Mesendoderm (in vitro differentiated cells): ENCODE results near the gene ADAMTS7.
"Not testable (repeated sequence)": the region's sequence is repeated elsewhere in the genome, so short reads cannot be mapped to it uniquely, and the experiment has no call there.

Experiments used
- DNase-seq: peaks from one replicate; pipeline ENCODE4 v3.0.0; 2013
- H2AK5ac ChIP-seq: 2 replicates; pipeline ENCODE4 v1.6.1; 2013; ENCODE audit warnings: low read length, inconsistent platforms
- H2BK120ac ChIP-seq: 2 replicates; pipeline ENCODE4 v1.6.1; 2013; ENCODE audit warnings: low read depth, mild to moderate bottlenecking, low read length, moderate library complexity, mixed read lengths
- H2BK15ac ChIP-seq: replicated peaks from 2 replicates; pipeline ENCODE4 v1.6.1; 2013; ENCODE audit warnings: low read depth, mild to moderate bottlenecking, moderate library complexity
- H2BK5ac ChIP-seq: 2 replicates; pipeline ENCODE4 v1.6.1; 2013; ENCODE audit warnings: low read length, inconsistent platforms
- H3K18ac ChIP-seq: 2 replicates; pipeline ENCODE4 v1.6.1; 2013; ENCODE audit warnings: mild to moderate bottlenecking, low read length, mixed read lengths
- H3K23ac ChIP-seq: one replicate; pipeline ENCODE4 v1.6.1; 2013; ENCODE audit warnings: low read length
- H3K27ac ChIP-seq: 2 replicates; pipeline ENCODE4 v1.5.1; 2013; ENCODE audit warnings: low read depth, mild to moderate bottlenecking, inconsistent platforms, low read length, moderate library complexity
- H3K27me3 ChIP-seq: 2 replicates; pipeline ENCODE4 v1.6.1; 2013; ENCODE audit warnings: low read length, control low read depth, mild to moderate bottlenecking, inconsistent platforms; ENCODE audit not compliant: insufficient read depth, poor library complexity
- H3K36me3 ChIP-seq: 2 replicates; pipeline ENCODE4 v1.6.1; 2013; ENCODE audit warnings: low read length, inconsistent platforms; ENCODE audit not compliant: control insufficient read depth, insufficient read depth
- H3K4ac ChIP-seq: one replicate; pipeline ENCODE4 v1.6.1; 2013; ENCODE audit warnings: low read depth, mild to moderate bottlenecking, low read length, moderate library complexity
- H3K4me1 ChIP-seq: 2 replicates; pipeline ENCODE4 v1.6.1; 2013; ENCODE audit warnings: low read depth, low read length, inconsistent platforms; ENCODE audit not compliant: control insufficient read depth
- H3K4me2 ChIP-seq: 2 replicates; pipeline ENCODE4 v1.6.1; 2013; ENCODE audit warnings: low read length
- H3K4me3 ChIP-seq: 2 replicates; pipeline ENCODE4 v1.5.1; 2013; ENCODE audit warnings: mild to moderate bottlenecking, low read length
- H3K56ac ChIP-seq: one replicate; pipeline ENCODE4 v1.6.1; 2013; ENCODE audit warnings: low read length
- H3K79me1 ChIP-seq: 2 replicates; pipeline ENCODE4 v1.6.1; 2013; ENCODE audit warnings: low read length, inconsistent platforms
- H3K79me2 ChIP-seq: 2 replicates; pipeline ENCODE4 v1.6.1; 2013; ENCODE audit warnings: mild to moderate bottlenecking, low read length; ENCODE audit not compliant: control insufficient read depth, insufficient read depth
- H3K9ac ChIP-seq: 2 replicates; pipeline ENCODE4 v1.6.1; 2013; ENCODE audit warnings: low read length, inconsistent platforms
- H4K5ac ChIP-seq: one replicate; pipeline ENCODE4 v1.6.1; 2013; ENCODE audit warnings: low read length
- H4K8ac ChIP-seq: one replicate; pipeline ENCODE4 v1.6.1; 2013; ENCODE audit warnings: low read depth, mild to moderate bottlenecking, control low read depth, low read length, moderate library complexity
- WGBS: extraction: QIAGEN DNeasy Blood & Tissue Kit; methylation state at CpG from one replicate; pipeline ENCODE4 v1.1.7; 2013; ENCODE audit warnings: low lambda C conversion rate, missing lambda C conversion rate; ENCODE audit not compliant: insufficient coverage; ENCODE audit errors: extremely low coverage; 5-methylcytosine and 5-hydroxymethylcytosine counted together

The ADAMTS7 gene

GRCh38 chr15:78773765-78774450, 37.4 kb downstream of the ADAMTS7 start:
- not testable (repeated sequence) for H3K18ac ChIP-seq, H2BK5ac ChIP-seq, H3K36me3 ChIP-seq, H3K4me2 ChIP-seq, H3K56ac ChIP-seq, H2BK15ac ChIP-seq, H2BK120ac ChIP-seq, H3K9ac ChIP-seq, H3K4ac ChIP-seq, H2AK5ac ChIP-seq, H3K4me1 ChIP-seq, H3K27me3 ChIP-seq, H3K23ac ChIP-seq, H3K79me2 ChIP-seq, H3K27ac ChIP-seq, H4K8ac ChIP-seq, H3K4me3 ChIP-seq, H4K5ac ChIP-seq, H3K79me1 ChIP-seq, DNase-seq
- no CpG with 5 or more reads among the region's 25 CpGs for WGBS

GRCh38 chr15:78772738-78773137, 38.5 kb downstream of the ADAMTS7 start:
- no peak overlapping the region for H3K4me2 ChIP-seq
- no peak overlapping the region for H2BK120ac ChIP-seq
- H2BK5ac ChIP-seq, result no peak overlapping the region
- H3K4me3 ChIP-seq, result no peak overlapping the region
- no peak overlapping the region for H2AK5ac ChIP-seq
- no peak overlapping the region for H2BK15ac ChIP-seq
- H3K18ac ChIP-seq, result no peak overlapping the region
- DNase-seq, result no peak
- no peaks in the 10 kb centered on the region for H3K79me2 ChIP-seq
- H3K27me3 ChIP-seq, result no peaks in the 10 kb centered on the region
- no peak overlapping the region for H3K27ac ChIP-seq
- no peak overlapping the region for H3K23ac ChIP-seq
- WGBS, result no CpG with 5 or more reads among the region's 11 CpGs
- H3K9ac ChIP-seq, result no peak overlapping the region
- no peaks in the 10 kb centered on the region for H3K36me3 ChIP-seq
- H3K4ac ChIP-seq, result no peak overlapping the region
- no peak overlapping the region for H4K8ac ChIP-seq
- peaks cover 3% of the 10 kb centered on the region for H3K4me1 ChIP-seq
- H4K5ac ChIP-seq, result no peak overlapping the region
- no peaks in the 10 kb centered on the region for H3K79me1 ChIP-seq
- H3K56ac ChIP-seq, result no peak overlapping the region

GRCh38 chr15:78771436-78772000, 39.7 kb downstream of the ADAMTS7 start:
- H4K5ac ChIP-seq, DNase-seq, H3K36me3 ChIP-seq, H3K9ac ChIP-seq, H3K4me2 ChIP-seq, H3K18ac ChIP-seq, H3K79me2 ChIP-seq, H3K4ac ChIP-seq, H2AK5ac ChIP-seq, H3K79me1 ChIP-seq, H4K8ac ChIP-seq, H3K23ac ChIP-seq, H3K27ac ChIP-seq, H3K27me3 ChIP-seq, H2BK120ac ChIP-seq, H2BK5ac ChIP-seq, H3K56ac ChIP-seq, H2BK15ac ChIP-seq, H3K4me3 ChIP-seq, H3K4me1 ChIP-seq: not testable (repeated sequence)
- no CpG with 5 or more reads among the region's 23 CpGs for WGBS

- not testable (repeated sequence) for H3K23ac ChIP-seq, H3K4me3 ChIP-seq, H3K9ac ChIP-seq, H3K4ac ChIP-seq, H3K27me3 ChIP-seq, H4K5ac ChIP-seq, H3K36me3 ChIP-seq, H3K56ac ChIP-seq, H3K4me2 ChIP-seq, H3K18ac ChIP-seq, H3K79me2 ChIP-seq, H2BK15ac ChIP-seq, H2AK5ac ChIP-seq, H3K27ac ChIP-seq, H2BK5ac ChIP-seq, H2BK120ac ChIP-seq, H3K79me1 ChIP-seq, DNase-seq, H3K4me1 ChIP-seq, H4K8ac ChIP-seq
- no CpG with 5 or more reads among the region's 9 CpGs for WGBS
Observed at GRCh38 chr15:78771020-78771419, 40.2 kb downstream of the ADAMTS7 start.

- not testable (repeated sequence) for H3K4me2 ChIP-seq, H3K36me3 ChIP-seq, H2BK5ac ChIP-seq, H3K4me1 ChIP-seq, H4K8ac ChIP-seq, H3K4ac ChIP-seq, H2AK5ac ChIP-seq, H3K27me3 ChIP-seq, H3K27ac ChIP-seq, H3K4me3 ChIP-seq, H3K18ac ChIP-seq, H3K23ac ChIP-seq, H4K5ac ChIP-seq, DNase-seq, H3K79me2 ChIP-seq, H3K56ac ChIP-seq, H2BK15ac ChIP-seq, H3K79me1 ChIP-seq, H3K9ac ChIP-seq, H2BK120ac ChIP-seq
- WGBS, result no CpG with 5 or more reads among the region's 12 CpGs
Observed at GRCh38 chr15:78769473-78770225, 41.6 kb downstream of the ADAMTS7 start.
